ENCODE results near the gene RAD51. TPM values are rescaled to one million over a fixed set of nuclear protein-coding genes. Genes with fewer than 3 reads are reported as not detected.

RAD51 gene
- total RNA-seq, 1 donor from 2014 or later: 2.0 TPM

DNA sequence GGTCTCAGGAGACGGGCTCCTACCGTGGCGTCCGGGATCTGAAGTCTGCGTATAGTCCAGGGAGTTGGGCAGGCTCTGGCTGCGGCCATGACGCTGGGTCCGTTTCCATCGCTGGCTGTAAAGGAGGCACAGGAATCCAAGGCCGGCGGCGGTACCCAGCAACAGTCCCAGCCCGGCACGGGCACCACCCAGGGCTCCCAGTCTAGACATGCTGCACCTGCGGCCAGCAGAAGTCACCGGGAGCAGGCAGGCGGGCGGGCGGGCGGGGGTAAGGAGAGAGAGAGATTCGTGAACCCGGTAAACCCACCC lies 59.6 kb downstream of the RAD51 start:
- DNase-seq (ENCODE audit: missing footprints) (no peak), ATAC-seq (peak; percentile 21)
- intact Hi-C loops (cut with DNase I): loop anchor here (1.0 to 10.0 kb wide), 2 partner anchors 59 to 240 kb away; partner anchors contain the start of gene RAD51

DNA sequence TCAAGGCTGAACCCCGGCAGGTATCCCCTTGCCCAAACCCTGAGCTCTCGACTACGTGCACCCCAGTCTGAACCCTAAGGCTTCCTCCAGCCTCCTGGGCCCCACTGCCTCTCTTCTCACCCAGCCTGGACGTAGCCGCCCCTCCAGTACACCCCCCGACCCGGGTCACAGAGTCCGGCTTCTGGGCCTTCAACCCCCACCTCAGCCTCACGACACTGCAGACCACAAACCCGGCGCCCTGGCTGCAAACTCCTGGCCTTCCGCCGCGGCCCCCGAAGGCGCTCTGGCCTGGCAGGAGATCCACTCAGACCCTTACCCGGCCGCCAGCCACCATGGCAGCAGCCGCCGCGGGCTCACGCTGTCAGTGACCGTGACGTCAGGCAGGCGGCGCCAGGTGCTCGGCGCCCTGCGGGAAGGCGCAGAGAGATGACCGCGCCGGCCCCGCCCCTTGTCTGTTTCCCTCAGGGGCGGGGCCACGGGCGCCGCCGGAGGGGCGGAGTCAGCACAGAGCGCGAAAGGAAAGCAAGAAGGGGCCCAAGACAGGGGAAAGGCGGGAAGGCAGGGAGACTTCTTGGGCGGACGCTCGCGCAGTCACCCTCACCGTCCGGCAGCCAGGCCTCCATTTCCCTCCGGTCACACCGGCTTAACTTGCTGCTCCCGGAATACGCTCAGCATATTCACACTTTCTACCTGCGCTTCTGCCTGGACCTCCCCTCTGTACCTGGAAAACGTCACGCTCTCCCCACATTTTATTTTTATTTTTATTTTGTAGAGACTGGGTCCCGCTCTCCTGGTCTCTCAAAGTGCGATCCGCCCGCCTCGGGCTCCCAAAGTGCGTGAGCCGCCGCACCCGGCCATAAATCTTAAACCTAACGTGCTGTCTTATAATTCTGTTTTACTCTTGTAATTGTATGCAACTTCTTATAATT lies 60.2 kb downstream of the RAD51 start, which contains the start of gene RMDN3:
Gene RMDN3, minus strand, starts transcription at position 372 of the 929 bp plus-strand sequence. CDS start 471 bp downstream, outside the sequence.
- ATAC-seq (peak; percentile 99), DNase-seq (ENCODE audit: missing footprints) (peak; percentile 98)
- intact Hi-C loops (cut with DNase I): loop anchor here (1.0 to 10.0 kb wide), 3 partner anchors 52 to 240 kb away; partner anchors contain the start of genes DNAJC17, RAD51 and ZFYVE19

- intact Hi-C loops (cut with DNase I): loop anchor here (1.0 to 10.0 kb wide), 2 partner anchors 51 to 241 kb away; partner anchors contain the start of genes DNAJC17 and ZFYVE19
- DNase-seq (ENCODE audit: missing footprints): no peak
- no peak for ATAC-seq
Observed at GRCh38 chr15:40755812-40756208, 60.8 kb downstream of the RAD51 start.

- ATAC-seq: no peak
- no peak for DNase-seq (ENCODE audit: missing footprints)
- intact Hi-C loops (cut with DNase I): loop anchor here (10.0 kb wide), 1 partner anchor 242 kb away; no protein-coding TSS in a partner anchor
Observed at GRCh38 chr15:40756938-40757337, 62.0 kb downstream of the RAD51 start.

DNA sequence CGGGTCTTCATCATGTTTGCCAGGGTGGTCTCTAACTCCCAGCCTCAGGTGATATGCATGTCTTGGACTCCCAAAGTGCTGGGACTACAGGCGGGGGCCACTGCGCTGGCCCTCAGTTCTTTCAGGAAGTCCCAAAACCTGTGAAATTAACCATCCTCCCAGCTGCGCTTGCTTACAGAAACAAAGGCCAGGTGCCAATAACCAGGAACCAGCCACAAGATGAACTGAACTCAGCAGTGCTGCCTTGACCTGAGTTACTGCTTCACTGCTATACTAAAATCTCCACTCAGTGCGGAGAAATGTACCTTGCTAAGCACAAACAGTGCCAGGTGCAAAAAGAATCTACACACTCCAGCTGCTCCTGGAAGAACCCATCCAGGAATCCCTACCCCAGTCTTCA lies 65.0 kb downstream of the RAD51 start:
- intact Hi-C loops (cut with DNase I): loop anchor here (10.0 kb wide), 1 partner anchor 245 kb away; no protein-coding TSS in a partner anchor
- no peak for ATAC-seq
- no peak for DNase-seq (ENCODE audit: missing footprints)

GRCh38 chr15:40762919-40763800 lies 68.2 kb downstream of the RAD51 start:
- intact Hi-C loops (cut with DNase I): no loop called here
- ATAC-seq (peak; percentile 20), DNase-seq (ENCODE audit: missing footprints) (peak; percentile 85)

- peak; percentile 84 for ATAC-seq
- intact Hi-C loops (cut with DNase I): no loop called here
- DNase-seq (ENCODE audit: missing footprints): peak; percentile 86
Observed at GRCh38 chr15:40763801-40764628, 69.0 kb downstream of the RAD51 start, which contains the start of gene GCHFR. Gene GCHFR (plus strand): TSS chr15:40764068. CDS start chr15:40764181, 113 bp downstream.

DNA sequence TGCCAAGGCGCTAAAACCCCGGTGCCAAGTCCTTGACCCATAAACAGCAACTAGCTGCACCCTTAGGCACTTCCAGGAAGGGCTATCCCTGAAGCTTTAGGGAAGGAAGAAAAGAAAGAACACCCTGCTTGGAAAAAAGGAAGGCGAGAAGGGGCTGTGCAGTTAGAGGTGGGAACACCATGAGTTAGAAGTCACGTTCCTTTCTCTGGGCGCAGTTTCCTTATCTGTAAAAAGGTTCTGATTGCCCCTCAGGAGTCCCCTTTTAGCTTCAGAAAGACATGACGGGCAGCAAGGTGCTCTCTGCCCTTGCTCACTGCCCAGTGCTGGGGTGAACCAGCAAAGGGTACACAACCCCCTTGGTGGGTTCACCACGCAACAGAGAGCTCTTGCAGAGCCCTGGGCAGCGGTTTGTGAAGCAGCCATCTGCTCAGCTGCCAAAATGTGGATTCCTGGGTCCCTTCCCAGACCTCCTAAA lies 69.7 kb downstream of the RAD51 start:
- intact Hi-C loops (cut with DNase I): no loop called here
- ATAC-seq (peak; percentile 4), DNase-seq (ENCODE audit: missing footprints) (no peak)

DNA sequence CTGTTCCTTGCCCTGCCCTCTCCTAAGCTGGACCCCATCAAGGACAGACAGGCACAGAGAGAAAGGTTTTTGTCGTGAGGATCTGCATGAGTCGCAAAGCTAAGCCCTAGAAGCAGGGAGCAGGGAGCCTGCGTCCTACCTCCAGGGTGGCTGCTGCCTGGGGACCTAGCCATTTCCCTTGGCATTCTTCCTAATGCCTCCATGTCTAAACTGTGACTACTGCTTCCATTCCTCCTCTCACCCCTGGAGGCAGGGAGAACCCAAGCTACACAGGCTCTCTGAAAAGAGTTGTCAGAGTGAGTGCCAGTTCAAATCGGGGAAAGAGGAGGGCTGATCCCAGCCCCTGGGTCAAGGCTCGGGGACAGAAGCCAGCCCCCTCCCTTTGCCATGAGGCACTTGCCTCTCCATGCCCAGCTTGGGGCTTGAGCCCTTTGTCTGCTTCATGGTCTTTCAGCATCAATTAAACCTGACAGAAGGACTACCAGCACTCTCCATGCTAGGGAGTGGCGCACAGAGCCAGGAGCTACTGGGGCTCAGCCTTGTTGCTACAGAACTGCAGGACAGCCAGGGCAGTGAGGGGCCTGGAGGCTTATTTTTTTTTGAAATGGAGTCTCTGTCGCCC lies 71.3 kb downstream of the RAD51 start:
- intact Hi-C loops (cut with DNase I): no loop called here
- DNase-seq (ENCODE audit: missing footprints) (no peak), ATAC-seq (no peak)

DNA sequence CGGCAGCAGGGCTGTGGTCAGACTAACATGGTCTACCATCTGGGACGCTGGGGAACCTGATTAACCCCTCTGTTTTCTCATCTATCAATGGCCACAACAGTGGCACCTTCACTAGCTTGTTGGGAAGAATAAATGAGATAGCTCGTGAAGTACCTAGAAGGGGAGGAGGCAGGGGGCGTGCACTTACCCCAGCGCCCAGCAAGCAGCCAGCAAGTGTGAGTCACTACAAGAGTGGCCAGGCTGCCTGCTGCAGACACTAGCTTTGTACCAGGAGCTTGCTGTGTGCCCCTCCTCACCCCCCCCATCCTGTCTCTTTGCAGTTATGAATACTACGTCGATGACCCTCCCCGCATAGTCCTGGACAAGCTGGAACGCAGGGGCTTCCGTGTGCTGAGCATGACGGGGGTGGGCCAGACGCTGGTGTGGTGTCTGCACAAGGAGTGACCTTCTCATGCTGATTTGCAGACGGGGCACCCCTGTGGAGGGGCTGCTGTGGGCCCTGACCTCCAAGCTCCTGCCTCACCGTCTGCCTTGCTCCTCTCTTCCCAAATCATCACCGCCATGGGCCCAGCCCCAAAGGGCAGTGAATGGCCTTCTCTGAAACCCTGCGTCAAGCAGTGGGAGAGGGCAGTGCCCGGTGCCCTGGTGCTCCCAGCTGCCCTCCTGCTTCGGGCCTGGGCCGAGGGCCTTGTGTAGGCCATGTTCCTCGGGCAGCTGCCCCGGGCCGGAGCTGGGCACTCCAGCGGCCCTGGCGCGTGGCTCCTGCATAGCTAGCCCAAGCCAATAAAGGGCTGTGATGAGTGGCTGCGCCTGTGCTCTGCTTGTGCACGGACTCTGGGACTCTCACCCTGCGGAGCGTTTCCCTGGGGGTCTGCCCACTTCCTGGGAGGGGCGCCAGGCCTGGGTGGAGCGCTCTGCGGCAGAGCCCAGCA lies 72.2 kb downstream of the RAD51 start:
- no peak for DNase-seq (ENCODE audit: missing footprints)
- intact Hi-C loops (cut with DNase I): no loop called here
- ATAC-seq: no peak

- intact Hi-C loops (cut with DNase I): no loop called here
- ATAC-seq: no peak
- no peak for DNase-seq (ENCODE audit: missing footprints)
Observed at GRCh38 chr15:40767838-40768500, 73.0 kb downstream of the RAD51 start.

DNA sequence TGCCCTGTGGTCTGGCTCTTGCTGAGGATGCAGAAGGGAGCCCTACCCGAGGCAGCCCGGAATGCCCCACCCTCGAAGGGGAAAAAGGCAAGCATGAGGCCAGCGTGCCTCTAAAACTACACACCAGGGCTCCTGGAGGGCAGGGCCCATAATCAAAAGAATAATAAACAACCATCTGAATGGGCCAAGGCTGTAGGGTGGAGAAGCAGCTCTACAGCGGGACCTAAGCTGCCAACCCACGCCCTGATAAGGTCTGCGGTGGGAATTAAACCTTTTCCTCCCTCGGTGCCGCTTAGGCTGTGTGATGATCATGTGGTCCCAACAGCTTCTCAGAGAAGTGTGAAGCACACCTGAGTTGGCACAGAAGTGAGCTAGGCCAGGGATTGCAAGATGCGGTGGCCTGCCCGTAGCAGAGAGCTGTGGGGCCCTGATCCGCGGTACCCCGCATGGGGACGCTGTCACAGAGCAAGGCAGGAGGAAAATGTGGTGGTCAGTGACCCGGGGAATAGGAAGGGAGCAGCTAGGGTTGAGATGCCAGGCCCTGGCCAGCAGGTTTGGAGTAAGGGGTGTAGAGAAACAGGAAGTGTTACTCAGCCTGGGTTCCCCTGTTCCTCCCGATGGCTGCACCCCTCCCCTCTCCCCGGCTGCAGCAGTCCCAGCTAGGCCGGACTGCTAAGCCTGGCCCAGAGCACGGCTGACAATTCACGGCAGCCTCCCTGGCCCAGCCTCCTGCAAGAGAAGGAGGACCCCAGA lies 73.7 kb downstream of the RAD51 start:
- ATAC-seq: no peak
- DNase-seq (ENCODE audit: missing footprints): no peak
- intact Hi-C loops (cut with DNase I): no loop called here

GRCh38 chr15:40769274-40770146 lies 74.5 kb downstream of the RAD51 start, which contains the start of gene C15orf62:
Gene C15orf62 (plus strand): TSS chr15:40769980. CDS start chr15:40770496, 516 bp downstream.
- DNase-seq (ENCODE audit: missing footprints) (no peak), ATAC-seq (no peak)
- intact Hi-C loops (cut with DNase I): no loop called here

GRCh38 chr15:40770147-40770721 lies 75.3 kb downstream of the RAD51 start:
- intact Hi-C loops (cut with DNase I): no loop called here
- DNase-seq (ENCODE audit: missing footprints): no peak
- ATAC-seq: no peak
